ENCODE measurements around the gene SPNS1.

SPNS1 gene

DNA sequence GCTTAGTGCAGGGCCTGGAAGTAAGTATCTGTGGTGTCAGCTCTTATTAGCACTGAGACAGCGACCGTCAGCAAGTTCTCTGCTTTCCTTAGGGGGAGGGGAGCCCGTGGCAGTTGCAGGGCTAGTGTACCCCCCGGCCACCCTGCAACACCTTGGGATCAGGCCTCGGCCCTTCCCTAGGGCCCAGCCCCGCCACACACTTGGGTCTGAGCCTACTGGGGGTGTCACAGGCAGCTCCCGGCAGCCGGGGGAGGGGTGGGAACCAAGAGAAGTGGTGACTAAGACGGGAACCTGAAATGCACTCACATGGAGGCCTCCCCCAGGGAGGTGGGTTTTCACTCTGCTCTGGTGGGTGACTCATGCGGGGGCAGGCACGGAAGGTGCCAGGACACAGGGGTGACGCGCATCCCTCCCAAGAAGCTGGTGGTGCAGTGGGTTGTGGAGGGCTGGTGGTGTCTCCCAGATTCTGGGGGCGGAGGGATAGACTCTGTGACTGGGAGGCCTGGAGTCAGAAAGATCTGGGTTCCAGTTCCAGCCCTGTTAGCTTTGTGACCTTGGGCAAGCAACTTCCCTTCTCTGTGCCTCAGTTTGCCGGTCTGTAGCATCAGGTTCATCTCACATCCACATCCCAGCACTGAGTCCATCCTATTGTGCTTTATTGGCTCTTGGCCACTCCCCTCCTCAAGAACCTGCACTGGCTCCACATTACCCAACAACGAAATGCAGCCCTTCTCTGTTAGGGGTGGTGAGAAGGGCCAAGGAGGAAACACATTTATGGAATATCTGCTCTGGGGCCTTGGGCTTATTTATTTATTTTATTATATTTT lies 54.8 kb downstream of the SPNS1 start:
- DNase-seq (ENCODE audit: low spot score) = peak; percentile 54

DNA sequence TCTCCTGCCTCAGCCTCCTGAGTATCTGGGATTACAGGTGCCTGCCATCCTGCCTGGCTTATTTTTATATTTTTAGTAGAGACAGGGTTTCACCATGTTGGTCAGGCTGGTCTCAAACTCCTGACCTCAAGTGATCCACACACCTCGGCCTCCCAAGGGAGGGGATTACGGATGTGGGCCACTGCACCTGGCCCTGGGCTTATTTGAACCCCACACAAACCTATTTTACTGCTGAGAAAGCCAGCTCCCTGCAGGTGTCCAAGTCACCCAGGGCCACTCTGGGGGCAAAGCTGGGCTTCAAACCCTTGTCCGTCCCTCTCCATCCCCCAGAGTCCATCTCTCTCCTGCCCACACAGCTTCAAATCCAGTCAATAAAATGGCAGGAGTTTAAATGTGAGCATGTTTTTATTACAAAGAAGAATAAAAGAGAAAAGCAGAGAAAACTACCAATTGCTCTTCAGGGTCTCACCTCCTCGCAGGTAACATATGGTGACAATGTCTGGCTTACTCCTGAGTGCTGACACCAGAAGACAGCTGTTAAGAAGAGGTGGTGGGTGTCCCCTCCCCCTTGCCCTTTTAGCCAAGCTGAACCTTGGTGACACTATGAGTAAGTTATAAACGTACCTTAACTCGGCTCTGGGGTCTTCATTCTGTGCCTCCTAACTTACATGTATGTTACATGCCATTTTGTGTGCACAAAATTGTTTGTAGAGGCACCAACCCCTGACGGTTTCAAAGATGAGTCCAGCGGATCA lies 55.7 kb downstream of the SPNS1 start:
- DNase-seq (ENCODE audit: low spot score) = no peak
